A673 (cell line): ENCODE measurements around the gene FAM13A. TPM values are rescaled to one million over a fixed set of nuclear protein-coding genes. Genes with fewer than 3 reads are reported as not detected.
"Not testable (repeated sequence)": the region's sequence is repeated elsewhere in the genome, so short reads cannot be mapped to it uniquely, and the experiment has no call there.

Source experiments
- BruUV-seq: library from RNA; stranded (reverse); fragments of 400-500 nt; replicated peaks from 2 replicates; lab custom pipeline; 2021; lab: Mats Ljungman, UMichigan
- CTCF ChIA-PET: fragments of 300-600 bp; sonication (Branson Sonifier 250); formaldehyde crosslinking; loops from one replicate; lab custom pipeline; 2022; ENCODE audit warnings: antibody characterized with exemption; lab: Charles Lee
- POLR2A ChIA-PET: fragments of 300-600 bp; sonication (Branson Sonifier 250); formaldehyde crosslinking; loops from one replicate; lab custom pipeline; 2022; ENCODE audit warnings: antibody characterized with exemption; ENCODE audit not compliant: low non-redundant PET; lab: Charles Lee
- DNase-seq: peaks from one replicate; pipeline ENCODE4 v3.0.0-alpha.2; 2015; ENCODE audit warnings: low spot score
- H3K27ac ChIP-seq: fragments of 200-600 bp; sonication (generic); 2 replicates; pipeline ENCODE4 v1.5.1; 2016; ENCODE audit warnings: mixed run types, low read depth, mild to moderate bottlenecking, mixed read lengths, antibody characterized with exemption, low read length; ENCODE audit not compliant: poor library complexity, severe bottlenecking
- H3K27me3 ChIP-seq: fragments of 200-600 bp; sonication (generic); replicated peaks from 2 replicates; pipeline ENCODE4 v1.6.1; 2017; ENCODE audit warnings: mixed run types, low read depth, mild to moderate bottlenecking, mixed read lengths, antibody characterized with exemption, low read length; ENCODE audit not compliant: insufficient read depth, poor library complexity
- H3K36me3 ChIP-seq: fragments of 200-600 bp; sonication (generic); 2 replicates; pipeline ENCODE4 v1.6.1; 2016; ENCODE audit warnings: mixed run types, mild to moderate bottlenecking, mixed read lengths, antibody characterized with exemption, low read length; ENCODE audit not compliant: insufficient read depth, poor library complexity, severe bottlenecking
- H3K4me1 ChIP-seq: fragments of 200-600 bp; sonication (generic); 2 replicates; pipeline ENCODE4 v1.6.1; 2017; ENCODE audit warnings: mixed run types, mild to moderate bottlenecking, mixed read lengths, antibody characterized with exemption, low read length; ENCODE audit not compliant: insufficient read depth, poor library complexity, severe bottlenecking
- H3K4me3 ChIP-seq: fragments of 200-600 bp; sonication (generic); 2 replicates; pipeline ENCODE4 v1.5.1; 2016; ENCODE audit warnings: low read depth, mixed run types, mild to moderate bottlenecking, mixed read lengths, low read length; ENCODE audit not compliant: poor library complexity, severe bottlenecking
- H3K9me3 ChIP-seq: fragments of 200-600 bp; sonication (generic); 2 replicates; pipeline ENCODE4 v1.6.1; 2016; ENCODE audit warnings: mixed run types, low read depth, mild to moderate bottlenecking, mixed read lengths, antibody characterized with exemption, low read length; ENCODE audit not compliant: poor library complexity, severe bottlenecking
- EZH2 ChIP-seq: fragments of 200-600 bp; sonication (generic); IDR thresholded peaks from 2 replicates; pipeline ENCODE4 v1.6.1; 2017; ENCODE audit warnings: borderline replicate concordance, low read depth, mild to moderate bottlenecking, mixed read lengths, antibody characterized with exemption, low read length; ENCODE audit not compliant: poor library complexity, severe bottlenecking
- intact Hi-C: fragments of 100-400 bp; cut with micrococcal nuclease; formaldehyde crosslinking; loops from one replicate; pipeline ENCODE4 v1.10.0; 2022; ENCODE audit not compliant: unreplicated experiment
- total RNA-seq: library from RNA; stranded (reverse); gene quantifications from 2 replicates; pipeline ENCODE4 v1.2.3, GENCODE V29; 2021
- TF ChIP-seq, protein P1 (sequence below): fragments of 300-800, 200-600 bp; sonication (generic); conservative IDR thresholded peaks from 2 replicates; pipeline ENCODE4 v1.5.1; 2017; ENCODE audit warnings: low read depth, mild to moderate bottlenecking, antibody characterized with exemption, low read length, moderate library complexity, mixed read lengths

Gene FAM13A
- total RNA-seq, 1 experiment from 2014 or later: 15.5 TPM

DNA sequence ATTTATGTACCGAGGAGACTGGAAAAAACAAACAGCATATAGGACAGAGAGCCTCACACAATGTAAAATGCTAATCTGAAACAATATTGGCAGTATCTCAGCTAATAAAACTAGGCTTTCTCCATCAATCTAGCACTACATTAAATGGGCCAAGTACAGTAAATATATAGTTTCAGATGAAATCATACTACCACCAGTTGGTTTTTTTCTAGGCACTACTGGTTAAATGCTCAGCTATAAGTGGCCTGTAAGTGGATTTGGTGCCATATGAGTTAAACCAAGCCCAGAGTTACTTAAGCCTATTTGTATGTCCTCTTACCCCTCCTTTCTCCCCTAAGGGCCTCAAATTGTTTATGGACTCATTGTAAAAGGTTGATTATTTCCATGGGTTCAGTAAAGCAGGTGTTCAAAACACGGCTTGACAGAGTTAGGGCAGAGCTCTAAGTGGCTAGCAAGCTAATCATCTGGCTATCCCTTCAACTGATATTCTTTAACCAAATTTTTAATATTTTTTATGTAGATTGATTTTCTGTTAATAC is 57.5 kb downstream of the FAM13A start:
- no peaks in the 10 kb centered on the region for H3K9me3 ChIP-seq
- no peaks in the 10 kb centered on the region for H3K27me3 ChIP-seq
- ChIA-PET CTCF (no interaction called here), POLR2A (no interaction called here)
- intact Hi-C loops: no loop called here
- peaks cover 15% of the 10 kb centered on the region for H3K4me1 ChIP-seq
- DNase-seq: no peak
- H3K27ac ChIP-seq: no peak overlapping the region
- no peak overlapping the region for H3K4me3 ChIP-seq
- BruUV-seq: no TSS peak
- no peak for TF ChIP-seq EZH2
- no peaks in the 10 kb centered on the region for H3K36me3 ChIP-seq

DNA sequence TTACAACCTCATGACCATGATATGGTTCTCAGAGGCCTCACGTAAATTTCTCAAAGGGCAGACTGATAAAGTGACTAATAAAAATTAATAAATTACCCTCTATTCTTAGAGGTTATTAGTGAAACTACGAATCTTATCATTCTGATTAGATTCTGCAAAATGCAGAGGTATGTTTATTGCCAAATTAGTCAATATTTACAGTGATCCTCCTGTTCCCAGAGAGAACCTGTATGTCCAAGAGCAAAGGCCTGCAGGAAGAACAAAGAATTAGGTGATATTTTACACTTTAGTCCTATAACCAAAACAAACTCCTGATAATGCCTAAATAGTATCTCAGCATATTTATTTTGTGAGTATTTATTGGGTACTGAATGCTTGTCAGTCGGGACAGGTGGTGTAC is 58.1 kb downstream of the FAM13A start:
- CTCF ChIA-PET: no interaction called here

DNA sequence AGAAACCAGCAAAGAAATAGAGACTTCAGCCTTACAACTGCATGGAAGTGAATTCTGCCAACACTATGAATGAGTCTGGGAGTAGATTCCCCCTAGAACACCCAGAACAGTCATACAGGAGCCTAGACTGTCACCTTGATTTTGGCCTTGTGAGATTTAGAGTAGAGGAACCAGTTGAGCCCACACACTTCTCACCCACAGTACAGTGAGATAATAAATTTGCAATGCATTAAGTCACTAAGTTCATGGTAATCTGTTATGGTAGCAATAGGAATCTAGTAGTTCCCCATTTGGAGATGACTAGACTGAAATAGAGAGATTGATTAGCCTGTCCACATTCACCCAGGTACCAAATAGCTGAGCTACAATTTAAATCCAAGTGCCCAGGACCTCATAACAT is 59.0 kb downstream of the FAM13A start:
- intact Hi-C loops: no loop called here
- TF ChIP-seq EZH2: no peak
- TF ChIP-seq, protein P1, sequence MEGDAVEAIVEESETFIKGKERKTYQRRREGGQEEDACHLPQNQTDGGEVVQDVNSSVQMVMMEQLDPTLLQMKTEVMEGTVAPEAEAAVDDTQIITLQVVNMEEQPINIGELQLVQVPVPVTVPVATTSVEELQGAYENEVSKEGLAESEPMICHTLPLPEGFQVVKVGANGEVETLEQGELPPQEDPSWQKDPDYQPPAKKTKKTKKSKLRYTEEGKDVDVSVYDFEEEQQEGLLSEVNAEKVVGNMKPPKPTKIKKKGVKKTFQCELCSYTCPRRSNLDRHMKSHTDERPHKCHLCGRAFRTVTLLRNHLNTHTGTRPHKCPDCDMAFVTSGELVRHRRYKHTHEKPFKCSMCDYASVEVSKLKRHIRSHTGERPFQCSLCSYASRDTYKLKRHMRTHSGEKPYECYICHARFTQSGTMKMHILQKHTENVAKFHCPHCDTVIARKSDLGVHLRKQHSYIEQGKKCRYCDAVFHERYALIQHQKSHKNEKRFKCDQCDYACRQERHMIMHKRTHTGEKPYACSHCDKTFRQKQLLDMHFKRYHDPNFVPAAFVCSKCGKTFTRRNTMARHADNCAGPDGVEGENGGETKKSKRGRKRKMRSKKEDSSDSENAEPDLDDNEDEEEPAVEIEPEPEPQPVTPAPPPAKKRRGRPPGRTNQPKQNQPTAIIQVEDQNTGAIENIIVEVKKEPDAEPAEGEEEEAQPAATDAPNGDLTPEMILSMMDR: no peak
- H3K4me3 ChIP-seq: no peak overlapping the region
- no peak for DNase-seq
- peaks cover 15% of the 10 kb centered on the region for H3K4me1 ChIP-seq
- ChIA-PET CTCF (no interaction called here), POLR2A (no interaction called here)
- BruUV-seq: no TSS peak
- H3K9me3 ChIP-seq: no peaks in the 10 kb centered on the region
- no peak overlapping the region for H3K27ac ChIP-seq
- no peaks in the 10 kb centered on the region for H3K36me3 ChIP-seq
- H3K27me3 ChIP-seq: no peaks in the 10 kb centered on the region

More for the DNA sequence above, 58.1 kb downstream of the FAM13A start:
- H3K27ac ChIP-seq: no peak overlapping the region
- no peak for DNase-seq
- no peaks in the 10 kb centered on the region for H3K27me3 ChIP-seq
- H3K4me1 ChIP-seq: peaks cover 15% of the 10 kb centered on the region
- POLR2A ChIA-PET: no interaction called here
- no peaks in the 10 kb centered on the region for H3K9me3 ChIP-seq
- H3K4me3 ChIP-seq: no peak overlapping the region
- intact Hi-C loops: no loop called here
- no peaks in the 10 kb centered on the region for H3K36me3 ChIP-seq
- no TSS peak for BruUV-seq
- TF ChIP-seq, protein P1: no peak
- no peak for TF ChIP-seq EZH2

DNA sequence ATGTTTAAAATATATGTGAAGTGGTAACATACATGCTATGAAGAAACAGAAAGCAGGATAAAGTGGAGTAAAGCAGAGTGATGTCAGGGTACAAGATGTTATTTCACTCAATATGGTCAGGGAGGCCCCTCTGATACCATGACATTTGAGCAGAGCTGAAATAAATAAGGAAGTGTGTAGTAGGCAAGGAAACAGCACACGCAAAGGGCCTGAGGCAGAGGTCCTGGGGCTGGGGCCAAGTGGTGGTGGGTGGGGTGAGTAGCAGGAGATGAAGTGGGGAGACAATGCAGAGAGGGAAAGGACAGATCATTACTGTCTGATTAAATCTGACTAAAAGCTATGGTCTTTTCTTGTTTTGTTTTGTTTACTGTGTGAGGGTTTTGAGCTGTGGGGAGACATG is 61.1 kb downstream of the FAM13A start:
- H3K36me3 ChIP-seq: no peaks in the 10 kb centered on the region
- ChIA-PET CTCF (no interaction called here), POLR2A (no interaction called here)
- H3K4me3 ChIP-seq: no peak overlapping the region
- peaks cover 3% of the 10 kb centered on the region for H3K4me1 ChIP-seq
- TF ChIP-seq, protein P1: no peak
- TF ChIP-seq EZH2: no peak
- H3K27me3 ChIP-seq: no peaks in the 10 kb centered on the region
- no TSS peak for BruUV-seq
- H3K9me3 ChIP-seq: no peaks in the 10 kb centered on the region
- no peak for DNase-seq
- intact Hi-C loops: no loop called here
- H3K27ac ChIP-seq: no peak overlapping the region

DNA sequence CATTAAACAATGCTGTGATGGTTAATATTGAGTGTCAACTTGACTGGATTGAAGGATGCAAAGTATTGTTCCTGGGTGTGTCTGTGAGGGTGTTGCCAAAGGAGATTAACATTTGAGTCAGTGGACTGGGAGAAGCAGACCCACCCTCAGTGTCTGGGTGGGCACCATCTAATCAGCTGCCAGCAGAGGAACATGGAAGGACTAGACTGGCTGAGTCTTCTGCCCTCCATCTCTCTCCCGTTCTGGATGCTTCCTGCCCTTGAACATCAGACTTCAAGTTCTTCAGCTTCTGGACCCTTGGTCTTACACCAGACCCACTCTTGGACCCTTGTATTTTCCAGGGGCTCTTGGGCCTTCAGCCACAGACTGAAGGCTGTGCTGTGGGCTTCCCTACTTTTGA is 61.7 kb downstream of the FAM13A start:
- intact Hi-C loops: not testable (repeated sequence)

More for the DNA sequence above, 61.7 kb downstream of the FAM13A start:
- H3K27me3 ChIP-seq, BruUV-seq, H3K9me3 ChIP-seq, CTCF ChIA-PET, H3K4me3 ChIP-seq, H3K4me1 ChIP-seq, H3K36me3 ChIP-seq, DNase-seq, H3K27ac ChIP-seq, POLR2A ChIA-PET: not testable (repeated sequence)
